Gastrocnemius medialis (tissue), 4 donors: ENCODE data around the gene HMGXB4. TPM values are rescaled to one million over a fixed set of nuclear protein-coding genes. Genes with fewer than 3 reads are reported as not detected.

Experiments
- ATAC-seq, 2 donors: fragments of 150-250 bp; one replicate each; pipeline ENCODE4 v1.9.1; 2016
- DNase-seq, 2 donors: peaks; one replicate each; pipeline ENCODE4 v3.0.0-alpha.2; 2019
- H3K27ac ChIP-seq, 4 donors: fragments of 200-600 bp; sonication (generic); 1 replicate in 1 of 4; 2 replicates in 3 of 4; pipeline ENCODE4 v1.5.1; 2016 to 2018; ENCODE audit warnings: mild to moderate bottlenecking in 2 of 4, moderate library complexity in 1 of 4
- H3K27me3 ChIP-seq, 3 donors: fragments of 200-600 bp; sonication (generic) in 2 of 3; 1 replicate in 1 of 3; 2 replicates in 2 of 3; pipeline versions ENCODE4 v1.5.1 to v1.6.0; 2016 to 2019; ENCODE audit warnings: mild to moderate bottlenecking in 1 of 3, moderate library complexity in 1 of 3
- H3K36me3 ChIP-seq, 2 donors: fragments of 200-600 bp; sonication (generic) in 1 of 2; one replicate each; pipeline ENCODE4 v1.5.1; 2017 to 2018
- H3K4me1 ChIP-seq, 2 donors: fragments of 200-600 bp; sonication (generic) in 1 of 2; one replicate each; pipeline ENCODE4 v1.5.1; 2016 to 2017; ENCODE audit warnings: mild to moderate bottlenecking in 2 of 2
- H3K4me3 ChIP-seq, 4 donors: fragments of 200-600 bp; sonication (generic) in 3 of 4; 1 replicate in 1 of 4; 2 replicates in 3 of 4; pipeline ENCODE4 v1.5.1; 2016 to 2019; ENCODE audit warnings: mild to moderate bottlenecking in 2 of 4
- H3K9me3 ChIP-seq, 3 donors: fragments of 200-600 bp; sonication (generic) in 2 of 3; 1 replicate in 1 of 3; 2 replicates in 2 of 3; pipeline ENCODE4 v1.5.1; 2016 to 2019
- POLR2A ChIP-seq, 2 donors: fragments of 450-650 bp; IDR thresholded peaks; one replicate each; pipeline ENCODE4 v1.6.1; 2017; ENCODE audit warnings: antibody characterized with exemption in 2 of 2, mild to moderate bottlenecking in 2 of 2, moderate library complexity in 2 of 2
- in situ Hi-C, 4 donors: fragments of 200-750 bp; cut with MboI; loops; one replicate each; pipeline versions ENCODE4 v1.15.0 to v1.8.0; 2017; ENCODE audit warnings: low sequenced_read_pairs in 4 of 4
- intact Hi-C: fragments of 100-400 bp; cut with DNase I; formaldehyde crosslinking; loops from one replicate; pipeline ENCODE4 v1.15.1; 2023; ENCODE audit warnings: low total_unique reads
- total RNA-seq, 4 donors: library from RNA; depleted of rRNA; stranded (reverse); fragments of >200 nt; gene quantifications; one replicate each; pipeline versions ENCODE4 v1.1.0 to v1.2.3, GENCODE V29; 2016
- TF ChIP-seq, protein P1 (sequence below), 5 experiments: fragments of 450-650 bp in 3 of 5; fragments of 200-600 bp in 2 of 5; sonication (generic) in 2 of 5; IDR thresholded peaks in 4 of 5; conservative IDR thresholded peaks in 1 of 5; 1 replicate in 4 of 5; 2 replicates in 1 of 5; pipeline ENCODE4 v1.5.1; 2016 to 2019; ENCODE audit warnings: antibody characterized with exemption in 5 of 5, mild to moderate bottlenecking in 3 of 5, moderate library complexity in 3 of 5

HMGXB4 gene
- total RNA-seq, 4 donors from 2014 or later: 8.3 to 19.2 (median 12.4) TPM

DNA sequence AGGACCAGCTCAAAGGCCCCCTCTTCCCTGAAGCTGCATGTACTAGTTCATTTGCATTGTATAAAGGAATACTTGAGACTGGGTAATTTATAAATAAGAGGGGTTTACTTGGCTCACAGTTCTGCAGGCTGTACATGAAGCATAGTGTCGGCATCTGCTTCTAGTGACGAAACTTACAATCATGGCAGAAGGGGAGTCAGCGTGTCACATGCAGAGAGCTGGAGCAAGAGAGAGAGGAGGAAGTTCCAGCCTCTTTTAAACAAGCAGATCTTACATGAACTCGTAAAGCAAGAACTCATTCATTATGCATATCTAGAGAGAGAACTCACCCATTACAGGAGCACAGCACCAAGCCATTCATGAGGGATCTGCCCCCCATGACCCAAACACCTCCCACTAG, 7.1 kb upstream of the HMGXB4 start:
- no peak for DNase-seq
- H3K36me3 ChIP-seq: no peaks in the 10 kb centered on the region
- no peak for ATAC-seq
- no peaks in the 10 kb centered on the region for H3K4me1 ChIP-seq
- intact Hi-C loops: no loop called here
- in situ Hi-C loops: no loop called here
- TF ChIP-seq, protein P1, sequence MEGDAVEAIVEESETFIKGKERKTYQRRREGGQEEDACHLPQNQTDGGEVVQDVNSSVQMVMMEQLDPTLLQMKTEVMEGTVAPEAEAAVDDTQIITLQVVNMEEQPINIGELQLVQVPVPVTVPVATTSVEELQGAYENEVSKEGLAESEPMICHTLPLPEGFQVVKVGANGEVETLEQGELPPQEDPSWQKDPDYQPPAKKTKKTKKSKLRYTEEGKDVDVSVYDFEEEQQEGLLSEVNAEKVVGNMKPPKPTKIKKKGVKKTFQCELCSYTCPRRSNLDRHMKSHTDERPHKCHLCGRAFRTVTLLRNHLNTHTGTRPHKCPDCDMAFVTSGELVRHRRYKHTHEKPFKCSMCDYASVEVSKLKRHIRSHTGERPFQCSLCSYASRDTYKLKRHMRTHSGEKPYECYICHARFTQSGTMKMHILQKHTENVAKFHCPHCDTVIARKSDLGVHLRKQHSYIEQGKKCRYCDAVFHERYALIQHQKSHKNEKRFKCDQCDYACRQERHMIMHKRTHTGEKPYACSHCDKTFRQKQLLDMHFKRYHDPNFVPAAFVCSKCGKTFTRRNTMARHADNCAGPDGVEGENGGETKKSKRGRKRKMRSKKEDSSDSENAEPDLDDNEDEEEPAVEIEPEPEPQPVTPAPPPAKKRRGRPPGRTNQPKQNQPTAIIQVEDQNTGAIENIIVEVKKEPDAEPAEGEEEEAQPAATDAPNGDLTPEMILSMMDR (IDR thresholded peaks at IDR 0.05 in 4 of 5, conservative IDR thresholded peaks at IDR 0.05 in 1 of 5): no peak
- no peak for TF ChIP-seq POLR2A (IDR thresholded peaks at IDR 0.05)
- no peaks in the 10 kb centered on the region for H3K9me3 ChIP-seq
- peaks cover 0 to 2% (median 0%) of the 10 kb centered on the region in 3 donors for H3K27me3 ChIP-seq
- no peak overlapping the region for H3K4me3 ChIP-seq
- H3K27ac ChIP-seq: no peak overlapping the region

GRCh38 chr22:35253946-35254345, 3.3 kb upstream of the HMGXB4 start:
- no peaks in the 10 kb centered on the region for H3K9me3 ChIP-seq
- in situ Hi-C loops: no loop called here
- no peak for ATAC-seq
- no peaks in the 10 kb centered on the region for H3K27me3 ChIP-seq
- no peak overlapping the region for H3K4me3 ChIP-seq
- no peaks in the 10 kb centered on the region for H3K36me3 ChIP-seq
- TF ChIP-seq, protein P1 (IDR thresholded peaks at IDR 0.05 in 4 of 5, conservative IDR thresholded peaks at IDR 0.05 in 1 of 5): no peak
- no peak for TF ChIP-seq POLR2A (IDR thresholded peaks at IDR 0.05)
- no peak for DNase-seq
- H3K4me1 ChIP-seq: peaks cover 12 to 14% of the 10 kb centered on the region in 2 donors
- intact Hi-C loops: no loop called here
- H3K27ac ChIP-seq: no peak overlapping the region

- intact Hi-C loops: loop anchor here (1.0 to 5.0 kb wide), 2 partner anchors 40 to 73 kb away; partner anchors contain the start of gene TOM1
- Histone ChIP-seq H3K4me1 (peaks cover 15 to 18% of the 10 kb centered on the region in 2 donors), H3K27ac (peak overlapping the region; percentile 83 to 99 (median 97)), H3K36me3 (no peaks in the 10 kb centered on the region), H3K27me3 (no peaks in the 10 kb centered on the region), H3K9me3 (no peaks in the 10 kb centered on the region), H3K4me3 (peak overlapping the region; percentile 83 to 98 (median 90))
- ATAC-seq (peak; percentile 25 to 54), DNase-seq (no peak)
- in situ Hi-C loops: no loop called here
- TF ChIP-seq, protein P1 (IDR thresholded peaks at IDR 0.05 in 4 of 5, conservative IDR thresholded peaks at IDR 0.05 in 1 of 5): no peak
- TF ChIP-seq POLR2A (IDR thresholded peaks at IDR 0.05): no peak
Measured at GRCh38 chr22:35257002-35257320, 332 bp upstream of the HMGXB4 start.

- DNase-seq (no peak), ATAC-seq (peak in 1 of 2 donors; percentile 4)
- peaks cover 0 to 13% of the 10 kb centered on the region in 2 donors for H3K36me3 ChIP-seq
- no peak for TF ChIP-seq POLR2A (IDR thresholded peaks at IDR 0.05)
- TF ChIP-seq, protein P1 (IDR thresholded peaks at IDR 0.05 in 4 of 5, conservative IDR thresholded peaks at IDR 0.05 in 1 of 5): no peak
- peak overlapping the region; percentile 83 to 99 (median 97) for H3K27ac ChIP-seq
- in situ Hi-C loops: no loop called here
- no peaks in the 10 kb centered on the region for H3K9me3 ChIP-seq
- peak overlapping the region; percentile 83 to 98 (median 90) for H3K4me3 ChIP-seq
- intact Hi-C loops: loop anchor here (5.0 kb wide), 1 partner anchor 39 kb away; the partner anchor contains the start of gene TOM1
- H3K27me3 ChIP-seq: no peaks in the 10 kb centered on the region
- peaks cover 15 to 18% of the 10 kb centered on the region in 2 donors for H3K4me1 ChIP-seq
Measured at GRCh38 chr22:35258191-35258988, 1.1 kb downstream of the HMGXB4 start.
